OCI-LY7 (cell line): ENCODE results near the gene EMD.

Experiments
- CTCF ChIP-seq: fragments of 200-600 bp; sonication (generic); conservative IDR thresholded peaks from 2 replicates; pipeline ENCODE4 v1.5.1; 2014; ENCODE audit warnings: mild to moderate bottlenecking, antibody characterized with exemption, low read length, moderate library complexity, mixed read lengths
- EZH2phosphoT487 ChIP-seq: fragments of 200-600 bp; sonication (generic); IDR thresholded peaks from 2 replicates; pipeline ENCODE4 v1.6.1; 2018; ENCODE audit warnings: low read depth, borderline replicate concordance, mild to moderate bottlenecking, mixed run types, antibody characterized with exemption, low read length, moderate library complexity, mixed read lengths

- no peak for TF ChIP-seq EZH2phosphoT487
- no peak for TF ChIP-seq CTCF
These were observed 18.9 kb upstream of the EMD start for GRCh38 chrX:154360155-154360713.
